Epithelial cell of umbilical artery (primary cell): ENCODE results near the gene DHRS7. TPM values are rescaled to one million over a fixed set of nuclear protein-coding genes. Genes with fewer than 3 reads are reported as not detected.

ENCODE experiments used
- total RNA-seq: library from RNA; depleted of rRNA; stranded (reverse); fragments of >200 nt; gene quantifications from 2 replicates; pipeline ENCODE4 v1.2.3, GENCODE V29; 2014

Gene DHRS7, protein sequence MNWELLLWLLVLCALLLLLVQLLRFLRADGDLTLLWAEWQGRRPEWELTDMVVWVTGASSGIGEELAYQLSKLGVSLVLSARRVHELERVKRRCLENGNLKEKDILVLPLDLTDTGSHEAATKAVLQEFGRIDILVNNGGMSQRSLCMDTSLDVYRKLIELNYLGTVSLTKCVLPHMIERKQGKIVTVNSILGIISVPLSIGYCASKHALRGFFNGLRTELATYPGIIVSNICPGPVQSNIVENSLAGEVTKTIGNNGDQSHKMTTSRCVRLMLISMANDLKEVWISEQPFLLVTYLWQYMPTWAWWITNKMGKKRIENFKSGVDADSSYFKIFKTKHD
- total RNA-seq: 65.9 and 66.1 TPM in 2 replicates

DNA sequence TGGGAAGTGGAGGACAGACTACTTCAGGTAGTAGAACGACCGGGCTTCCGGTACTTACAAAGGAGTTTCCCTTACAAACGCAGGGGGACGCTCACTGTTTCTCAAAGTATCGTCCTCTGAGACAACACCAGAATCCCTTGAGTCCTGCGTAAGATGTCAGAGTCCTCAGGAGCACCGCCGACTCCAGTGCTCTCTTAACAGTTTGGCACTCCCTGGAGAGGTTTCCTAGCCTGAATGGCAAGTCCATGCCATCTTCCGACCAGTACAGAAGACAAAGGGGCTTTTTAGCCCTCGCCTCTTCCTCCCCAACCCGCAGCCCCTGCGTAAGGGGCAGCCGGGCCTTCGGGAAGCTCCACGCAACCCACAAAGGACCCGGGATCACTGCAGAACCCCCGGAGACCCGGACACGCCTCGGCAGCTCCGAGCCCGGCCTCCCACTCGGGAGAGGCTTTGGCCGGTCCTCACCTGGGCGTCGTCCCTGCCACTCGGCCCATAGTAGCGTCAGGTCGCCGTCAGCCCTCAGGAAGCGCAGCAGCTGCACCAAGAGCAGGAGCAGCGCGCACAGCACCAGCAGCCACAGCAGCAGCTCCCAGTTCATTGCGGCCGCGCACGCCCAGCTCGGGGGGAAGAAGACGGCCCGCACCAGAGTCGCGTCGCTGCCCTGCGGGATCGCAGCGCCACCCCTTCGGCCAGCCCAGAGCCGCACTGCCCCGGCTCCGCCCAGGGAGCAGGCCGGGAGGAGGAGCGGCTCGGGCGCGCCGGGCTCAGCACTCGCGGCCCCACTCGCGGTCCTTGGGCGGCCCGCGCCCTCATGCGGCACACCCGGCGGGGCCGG lies at the start of gene DHRS7:
TSS of gene DHRS7 (minus strand) at position 687 of the 835 bp plus-strand sequence. CDS start at position 598, 89 bp downstream.

Other genes with a start within 250 kb of the DHRS7 start
- not detected in 2 replicates for gene LRRC9, start 245.3 kb downstream of the DHRS7 start, total RNA-seq
- gene PCNX4, start 73.5 kb downstream of the DHRS7 start, total RNA-seq: 38.7 and 47.7 TPM in 2 replicates
- gene PPM1A, start 83.8 kb upstream of the DHRS7 start, total RNA-seq: 13.3 and 16.3 TPM in 2 replicates